Hepatic stellate cell (primary cell): ENCODE measurements around the gene ARHGAP26.
"Not testable (repeated sequence)": the region's sequence is repeated elsewhere in the genome, so short reads cannot be mapped to it uniquely, and the experiment has no call there.

Experiments used
- DNase-seq: peaks from one replicate; pipeline ENCODE4 v3.0.0; 2011; ENCODE audit warnings: low spot score

ARHGAP26 gene

GRCh38 chr5:142984525-142984924, 214.3 kb downstream of the ARHGAP26 start:
- no peak for DNase-seq

- DNase-seq, result not testable (repeated sequence)
These were observed 219.1 kb downstream of the ARHGAP26 start for GRCh38 chr5:142989270-142989669.

DNA sequence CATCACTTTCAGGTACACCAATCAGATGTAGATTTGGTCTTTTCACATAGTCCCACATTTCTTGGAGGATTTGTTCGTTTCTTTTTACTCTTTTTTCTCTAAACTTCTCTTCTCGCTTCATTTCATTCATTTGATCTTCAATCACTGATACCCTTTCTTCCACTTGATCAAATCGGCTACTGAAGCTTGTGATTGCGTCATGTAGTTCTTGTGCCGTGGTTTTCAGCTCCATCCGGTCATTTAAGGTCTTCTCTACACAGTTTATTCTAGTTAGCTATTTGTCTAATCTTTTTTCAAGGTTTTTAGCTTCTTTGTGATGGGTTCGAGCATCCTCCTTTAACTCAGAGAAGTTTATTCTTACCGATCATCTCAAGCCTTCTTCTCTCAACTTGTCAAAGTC, 219.9 kb downstream of the ARHGAP26 start:
- not testable (repeated sequence) for DNase-seq

- no peak for DNase-seq
These were observed 224.0 kb downstream of the ARHGAP26 start for GRCh38 chr5:142994218-142994617.

DNA sequence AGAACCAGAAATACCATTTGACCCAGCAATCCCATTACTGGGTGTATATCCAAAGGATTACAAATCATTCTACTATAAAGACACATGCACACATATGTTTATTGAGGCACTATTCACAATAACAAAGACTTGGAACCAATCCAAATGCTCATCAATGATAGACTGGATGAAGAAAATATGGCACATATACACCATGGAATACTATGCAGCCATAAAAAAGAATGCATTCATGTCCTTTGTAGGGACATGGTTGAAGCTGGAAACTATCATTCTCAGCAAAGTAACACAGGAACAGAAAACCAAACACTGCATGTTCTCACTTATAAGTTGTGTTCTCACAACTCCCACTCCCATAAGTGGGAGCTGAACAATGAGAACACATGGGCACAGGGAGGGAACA, 225.4 kb downstream of the ARHGAP26 start:
- not testable (repeated sequence) for DNase-seq

DNA sequence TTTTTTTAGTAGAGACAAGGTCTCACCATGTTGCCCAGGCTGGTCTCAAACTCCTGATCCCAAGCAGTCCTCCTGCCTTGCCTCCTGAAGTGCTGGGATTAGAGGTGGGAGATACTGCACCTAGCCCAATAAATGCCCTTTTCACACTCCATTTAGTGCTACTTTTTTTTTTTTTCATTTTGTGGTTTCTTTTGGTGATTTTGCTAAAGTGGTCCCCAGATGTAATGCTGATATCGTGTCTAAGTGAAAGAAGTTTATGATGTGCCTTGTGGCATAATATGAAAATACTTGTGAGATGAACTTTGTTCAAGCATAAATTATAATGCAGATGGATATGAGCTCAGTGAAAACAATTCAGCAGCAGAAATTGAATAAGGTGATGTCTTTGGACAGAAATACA, 227.4 kb downstream of the ARHGAP26 start:
- no peak for DNase-seq

- no peak for DNase-seq
These were observed 228.3 kb downstream of the ARHGAP26 start for GRCh38 chr5:142998316-142999020.

GRCh38 chr5:143000551-143000950, 230.4 kb downstream of the ARHGAP26 start:
- DNase-seq, result not testable (repeated sequence)

- peak; percentile 58 for DNase-seq
These were observed 231.7 kb downstream of the ARHGAP26 start for GRCh38 chr5:143001764-143002351.

DNA sequence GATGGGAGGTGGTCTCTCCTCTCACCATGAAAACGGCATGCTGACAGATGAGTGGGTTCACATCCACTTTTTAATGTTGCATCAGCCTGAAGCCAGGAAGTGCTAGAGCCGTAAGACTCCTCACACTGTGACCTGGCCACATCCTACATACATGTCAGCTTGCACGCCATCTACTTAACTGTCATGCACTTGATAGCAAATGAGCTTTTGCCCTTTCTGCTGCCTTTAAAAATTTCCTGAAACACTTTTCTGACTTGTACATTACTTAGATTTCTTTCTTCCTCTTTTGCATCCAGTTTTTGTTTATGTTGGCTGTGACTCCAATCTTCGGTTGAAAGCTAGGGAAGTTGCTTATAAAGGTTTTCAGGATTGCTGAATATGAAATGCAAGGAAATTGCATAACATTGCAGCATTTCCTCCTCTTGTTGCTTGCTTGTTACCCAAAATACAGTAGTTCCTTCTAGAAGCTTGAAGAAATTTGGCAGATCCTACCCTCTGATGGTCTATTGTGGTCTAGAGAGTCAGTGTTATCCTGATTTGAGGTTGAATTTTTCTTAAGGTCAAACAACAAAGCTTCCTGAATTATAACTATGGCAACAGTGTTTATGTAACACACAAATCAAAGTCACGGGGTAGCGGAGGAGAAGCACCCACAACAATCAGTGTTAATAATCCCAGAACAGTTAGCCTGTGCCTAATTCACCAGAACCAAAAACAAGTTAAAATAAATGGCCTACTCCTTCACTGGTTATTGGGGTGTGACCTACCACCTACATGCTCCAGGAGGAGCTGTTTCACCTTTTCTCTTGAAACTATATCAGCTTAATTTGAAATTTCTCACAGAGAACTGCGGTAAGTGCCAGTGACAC, 232.5 kb downstream of the ARHGAP26 start:
- peak; percentile 57 for DNase-seq

DNA sequence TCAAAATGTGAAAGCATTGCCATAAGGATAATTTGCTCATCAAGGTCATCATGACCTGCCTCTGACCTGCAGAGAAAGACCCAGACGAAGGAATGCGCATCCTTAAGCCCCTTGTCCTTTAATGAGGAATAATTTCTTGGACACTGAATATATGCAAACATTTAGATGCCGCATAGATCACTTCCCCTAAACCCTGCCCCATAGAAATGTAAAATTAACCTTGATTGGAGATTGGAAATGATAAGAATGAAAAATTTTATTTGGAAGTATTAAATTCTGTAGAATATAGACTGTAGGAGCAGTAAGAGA, 233.1 kb downstream of the ARHGAP26 start:
- no peak for DNase-seq

DNA sequence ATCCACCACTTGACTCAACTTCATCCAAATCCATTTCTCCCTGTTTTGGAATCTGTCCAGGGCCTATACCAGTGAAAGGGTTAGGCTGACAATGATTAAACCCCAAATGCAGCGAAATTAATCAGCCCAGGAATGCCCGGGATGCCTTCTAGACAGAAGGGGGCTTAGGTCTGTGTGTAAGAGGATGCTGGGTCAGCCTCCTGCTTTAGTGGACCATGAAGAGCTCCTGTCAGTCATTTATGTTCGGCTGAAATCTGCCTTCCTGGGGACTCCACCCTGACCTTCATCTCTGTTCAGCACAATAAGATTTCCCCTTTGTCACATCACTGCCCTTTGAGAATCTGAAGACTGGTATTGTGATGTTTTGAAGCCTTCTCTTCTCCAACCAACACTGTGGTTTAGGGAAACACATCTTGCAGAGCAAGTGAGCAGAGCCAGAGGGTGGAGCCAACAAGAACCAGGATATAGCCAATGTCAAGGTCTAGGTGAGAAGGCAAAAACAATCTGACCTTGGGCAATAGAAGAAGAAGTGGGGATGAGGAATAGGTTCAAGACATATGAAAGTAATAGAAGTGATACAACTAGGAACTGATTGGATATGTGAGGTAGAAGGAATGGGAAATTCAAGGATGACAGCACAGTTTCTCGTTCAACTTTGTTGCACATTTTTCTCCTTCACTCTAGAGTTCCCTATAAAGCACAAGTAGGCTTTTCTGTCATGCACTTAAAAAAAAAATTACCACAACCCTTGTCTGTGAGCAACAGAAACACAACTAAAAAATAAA, 234.4 kb downstream of the ARHGAP26 start:
- no peak for DNase-seq

- no peak for DNase-seq
These were observed 236.3 kb downstream of the ARHGAP26 start for GRCh38 chr5:143006501-143006900.

DNA sequence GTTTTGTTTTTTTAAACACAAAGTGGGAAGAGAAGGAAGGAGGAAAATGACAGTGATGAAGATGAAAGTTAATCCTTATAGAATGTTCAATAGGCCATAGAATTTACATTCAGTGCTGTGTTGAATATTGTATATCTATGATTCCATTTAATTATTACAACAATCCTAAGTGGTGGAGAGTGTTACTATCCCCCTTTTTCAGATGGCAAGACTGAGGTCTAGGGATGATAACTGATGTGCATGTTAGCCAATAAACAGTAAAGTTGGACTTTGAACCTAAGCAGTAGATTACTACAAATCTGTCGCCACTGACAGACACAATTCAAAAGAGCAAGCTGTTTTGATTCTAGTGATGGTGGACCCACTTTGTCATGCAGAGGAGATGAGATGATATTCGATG, 237.9 kb downstream of the ARHGAP26 start:
- no peak for DNase-seq

DNA sequence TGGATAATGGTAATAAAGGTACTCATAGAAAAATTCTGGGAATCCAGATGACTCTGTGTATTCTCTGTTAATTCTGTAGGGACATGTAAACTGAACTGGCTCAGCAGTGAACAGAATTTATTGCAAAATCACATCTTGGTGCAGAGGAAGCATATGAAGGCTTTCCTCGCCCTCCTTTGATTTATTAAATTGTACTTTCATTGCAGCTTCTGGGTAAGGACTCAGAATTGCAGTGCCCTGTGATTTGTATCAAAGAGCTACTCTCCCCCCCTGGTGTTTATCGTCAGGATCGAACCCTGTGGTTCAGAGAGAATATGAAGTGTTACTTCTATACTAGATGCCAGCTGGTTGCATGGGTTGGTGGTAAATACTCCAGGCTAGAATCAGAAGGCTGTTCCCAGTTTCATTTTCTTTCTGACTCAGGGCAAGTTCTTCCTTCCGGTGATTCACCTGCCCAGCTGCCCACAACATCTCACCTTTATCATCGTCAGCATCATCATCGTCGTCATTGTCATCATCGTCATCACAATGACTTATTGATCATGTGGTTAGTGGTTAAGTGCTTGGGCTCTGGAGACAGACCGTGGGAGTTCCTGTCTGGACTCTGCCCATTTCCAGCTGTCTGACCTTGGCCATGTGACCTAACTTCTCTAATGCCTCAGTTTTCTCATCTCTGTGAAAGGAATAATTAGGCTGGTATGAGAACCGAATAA, 238.8 kb downstream of the ARHGAP26 start:
- DNase-seq, result peak; percentile 37

DNA sequence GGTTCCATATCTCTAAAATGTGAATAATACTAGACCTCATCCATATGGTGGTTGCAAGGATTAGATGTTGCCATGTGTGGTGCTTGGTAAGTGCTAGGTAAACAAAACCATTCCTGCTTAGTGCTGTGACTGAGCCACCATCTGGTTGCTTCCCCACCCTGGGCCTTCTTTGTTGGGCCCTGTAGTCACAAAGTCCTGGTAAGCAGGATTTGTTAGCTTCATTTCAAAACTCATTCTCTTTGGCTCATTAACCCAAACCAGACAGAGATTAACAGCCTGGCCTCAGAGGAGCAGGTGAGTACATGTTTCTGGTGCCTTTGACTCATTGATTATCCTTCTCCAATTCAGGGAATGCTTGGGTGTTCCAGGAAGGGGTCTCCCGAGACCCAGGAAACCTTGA, 240.2 kb downstream of the ARHGAP26 start:
- no peak for DNase-seq

DNA sequence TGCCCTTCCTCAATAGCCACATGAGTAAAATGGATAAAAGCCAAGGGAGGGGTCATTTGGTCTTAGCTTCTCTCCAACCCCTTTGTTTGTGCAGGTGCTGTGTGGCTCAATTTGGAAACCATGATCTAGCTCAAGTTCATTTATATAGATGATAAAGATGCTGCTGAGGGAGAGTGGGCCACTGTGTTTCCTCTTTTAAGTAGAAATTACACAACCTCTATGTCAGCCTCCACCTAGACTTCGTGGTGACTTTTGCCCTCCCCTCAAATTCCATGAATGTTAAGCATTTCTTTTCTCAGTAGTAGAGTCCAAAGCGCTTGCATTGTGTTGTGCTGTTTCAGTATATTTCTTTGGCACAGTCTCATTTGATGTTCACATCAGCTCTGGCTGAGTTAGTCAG, 241.4 kb downstream of the ARHGAP26 start:
- DNase-seq, result no peak

- no peak for DNase-seq
These were observed 243.2 kb downstream of the ARHGAP26 start for GRCh38 chr5:143013176-143013891.

- DNase-seq, result no peak
These were observed 244.0 kb downstream of the ARHGAP26 start for GRCh38 chr5:143014017-143014651.

DNA sequence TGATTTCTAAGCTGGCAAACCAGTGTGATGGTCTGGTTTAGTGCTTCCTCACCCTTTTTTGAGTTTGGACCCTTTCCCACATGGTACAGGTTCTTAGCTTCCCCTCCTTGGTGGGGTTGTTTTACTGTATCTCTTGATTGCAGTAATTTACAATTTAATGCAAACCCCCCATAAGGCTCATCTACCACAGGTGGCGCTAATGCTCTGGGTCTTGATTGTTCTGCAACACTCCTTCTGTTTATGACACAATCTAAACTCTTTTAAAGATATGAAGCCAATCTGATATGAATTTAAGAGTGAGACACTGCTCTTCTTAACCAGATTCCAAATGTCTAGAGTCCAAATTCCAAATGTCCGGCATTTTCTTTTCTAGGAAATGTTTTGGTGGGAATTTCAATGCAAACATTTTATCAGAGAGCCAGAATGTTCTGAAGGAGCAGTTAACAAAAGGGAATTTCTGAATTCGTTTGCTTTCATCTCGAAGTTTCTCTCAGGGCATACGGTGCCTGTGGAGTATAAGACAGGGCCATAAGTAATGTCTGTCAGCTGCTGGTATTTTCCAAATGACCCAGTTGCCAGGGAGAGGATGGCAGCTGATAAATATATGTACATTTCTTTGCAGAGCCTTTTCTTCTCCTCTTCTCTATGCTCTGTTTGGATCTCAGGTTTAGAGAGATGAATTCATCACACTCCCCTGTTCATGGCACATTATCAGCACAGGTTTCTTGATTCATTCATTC, 246.8 kb downstream of the ARHGAP26 start:
- peak; percentile 21 for DNase-seq
